ENCODE results near the gene MANSC1. TPM values are rescaled to one million over a fixed set of nuclear protein-coding genes. Genes with fewer than 3 reads are reported as not detected.

Gene MANSC1
- total and polyA plus RNA-seq, 2 of the 13 experiments (the other 11 are each of a cell fraction or from before 2014, with no cell fraction given): 1.9 to 4.2 TPM

DNA sequence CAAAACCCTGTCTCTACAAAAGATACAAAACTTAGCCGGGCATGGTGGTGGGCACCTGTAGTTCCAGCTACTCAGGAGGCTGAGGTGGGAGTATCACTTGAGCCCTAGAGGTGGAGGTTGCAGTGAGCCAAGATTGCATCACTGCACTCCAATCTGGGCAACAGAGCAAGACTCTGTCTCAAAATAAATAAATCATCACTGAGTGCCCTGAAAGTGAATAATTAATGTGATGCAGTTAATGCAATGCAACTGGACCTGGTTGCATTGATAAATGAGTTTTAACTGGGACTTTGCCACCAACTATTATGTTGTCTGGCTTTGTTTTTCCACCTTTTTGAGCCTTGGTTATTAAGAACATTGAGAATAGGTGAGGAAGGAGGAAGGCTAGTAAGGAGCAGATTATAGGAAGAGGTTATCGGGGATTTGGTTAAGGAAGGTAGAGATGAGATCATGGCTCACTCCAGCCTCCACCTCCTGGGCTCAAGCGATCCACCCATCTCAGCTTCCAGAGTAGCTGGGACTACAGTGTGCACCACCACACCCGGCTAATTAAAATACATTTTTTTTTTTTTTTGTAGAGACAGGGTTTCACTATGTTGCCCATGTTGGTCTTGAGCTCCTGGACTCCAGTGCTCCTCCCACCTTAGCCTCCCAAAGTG, 14.9 kb upstream of the MANSC1 start:
- FAIRE-seq (no peak), DNase-seq (ENCODE audit: low spot score) (no peak), ATAC-seq (no peak)
- Histone ChIP-seq H3K9ac (ENCODE audit: insufficient read depth, low read depth, low read length) (no peak overlapping the region), H3K36me3 (replicated peaks in 1 of 2; ENCODE audit: control insufficient read depth in 1 of 2, insufficient read depth in 2 of 2, low read length in 2 of 2) (0 out of 5 replicates have a peak, but pooled peaks cover 1 to 4% of the 10 kb centered on the region in 2 experiments), H3K9me3 (ENCODE audit: low read length) (no peaks in the 10 kb centered on the region), H3K4me2 (ENCODE audit: low read depth, low read length) (no peak overlapping the region), H3K27ac (ENCODE audit: extremely low read length, insufficient read depth, low read length) (no peak overlapping the region), H4K20me1 (ENCODE audit: insufficient read depth, low read length) (no peaks in the 10 kb centered on the region), H3K27me3 (ENCODE audit: control insufficient read depth in 1 of 2, insufficient read depth in 2 of 2, low read length in 2 of 2) (no peaks in the 10 kb centered on the region), H2AFZ (ENCODE audit: low read length) (no peak overlapping the region), H3K4me1 (ENCODE audit: insufficient read depth, low read length) (0 out of 2 replicates have a peak, but pooled peaks cover 1% of the 10 kb centered on the region), H3K4me3 (replicated peaks in 1 of 3; ENCODE audit: insufficient read depth in 1 of 3, low read depth in 2 of 3, low read length in 3 of 3) (no peak overlapping the region), H3K79me2 (ENCODE audit: insufficient read depth, low read length) (no peaks in the 10 kb centered on the region)
- ChIA-PET POLR2A (interaction anchor here (3.9 kb wide), 1 partner anchor 7 kb away, joined by 21 read pairs; the partner anchor contains the start of gene BORCS5), CTCF (ENCODE audit: low intra/inter-chr PET ratio, low total read pairs) (interaction anchor here (0.6 kb wide), 1 partner anchor 341 kb away, joined by 4 read pairs; no protein-coding TSS in a partner anchor)
- in situ Hi-C loops (cut with HindIII; ENCODE audit: extremely low pct_ligation_motif_present, low pct_unique_long_range_greater_than_20kb): no loop called here
- BruUV-seq (replicated peaks): no TSS peak
- intact Hi-C loops (cut with micrococcal nuclease; ENCODE audit: unreplicated experiment): no loop called here
- no peak for TF ChIP-seq ZNF260 (CRISPR knock-in tag; IDR thresholded peaks at IDR 0.05; ENCODE audit: borderline replicate concordance, low read depth)
- TF ChIP-seq IKZF1 (IDR thresholded peaks at IDR 0.05): no peak
- TF ChIP-seq ZNF333 (CRISPR knock-in tag; IDR thresholded peaks at IDR 0.05; ENCODE audit: borderline replicate concordance): no peak
- 98% methylated on average over 4 of the region's 4 CpGs for WGBS (ENCODE audit: low lambda C conversion rate)

GRCh38 chr12:12358528-12358927, 8.5 kb upstream of the MANSC1 start:
- ChIA-PET POLR2A (interaction anchor here (1.1 to 3.6 kb wide), 8 partner anchors 9 to 298 kb away, joined by 3 to 21 read pairs (median 6); partner anchors contain the start of genes DUSP16, LRP6 and MANSC1), CTCF (ENCODE audit: low intra/inter-chr PET ratio, low total read pairs) (no interaction called here)
- H2AFZ ChIP-seq (ENCODE audit: low read length): no peak overlapping the region
- TF ChIP-seq FOSL2 (CRISPR knock-in tag; IDR thresholded peaks at IDR 0.05): no peak
- TF ChIP-seq CBX5 (CRISPR knock-in tag; IDR thresholded peaks at IDR 0.05; ENCODE audit: borderline replicate concordance): no peak
- peak; percentile 68 for TF ChIP-seq ZNF629 (CRISPR knock-in tag; conservative IDR thresholded peaks at IDR 0.05)
- no peak for ATAC-seq
- intact Hi-C loops (cut with micrococcal nuclease; ENCODE audit: unreplicated experiment): no loop called here
- H3K4me2 ChIP-seq (ENCODE audit: low read depth, low read length): peak overlapping the region; percentile 81
- no peaks in the 10 kb centered on the region for H4K20me1 ChIP-seq (ENCODE audit: insufficient read depth, low read length)
- WGBS (ENCODE audit: low lambda C conversion rate): 64% methylated on average over 4 of the region's 4 CpGs
- BruUV-seq (replicated peaks): no TSS peak
- H3K9ac ChIP-seq (ENCODE audit: insufficient read depth, low read depth, low read length): peak overlapping the region; percentile 84
- H3K9me3 ChIP-seq (ENCODE audit: low read length): no peaks in the 10 kb centered on the region
- DNase-seq (ENCODE audit: low spot score): no peak
- H3K4me1 ChIP-seq (ENCODE audit: insufficient read depth, low read length): peaks cover 38% of the 10 kb centered on the region
- in situ Hi-C loops (cut with HindIII; ENCODE audit: extremely low pct_ligation_motif_present, low pct_unique_long_range_greater_than_20kb): no loop called here
- H3K79me2 ChIP-seq (ENCODE audit: insufficient read depth, low read length): peaks cover 16% of the 10 kb centered on the region
- no peaks in the 10 kb centered on the region for H3K36me3 ChIP-seq (replicated peaks in 1 of 2; ENCODE audit: control insufficient read depth in 1 of 2, insufficient read depth in 2 of 2, low read length in 2 of 2)
- H3K4me3 ChIP-seq (replicated peaks in 1 of 3; ENCODE audit: insufficient read depth in 1 of 3, low read depth in 2 of 3, low read length in 3 of 3): peak overlapping the region; percentile 83 to 93 (median 83)
- no peak overlapping the region for H3K27ac ChIP-seq (ENCODE audit: extremely low read length, insufficient read depth, low read length)
- FAIRE-seq: no peak
- no peaks in the 10 kb centered on the region for H3K27me3 ChIP-seq (ENCODE audit: control insufficient read depth in 1 of 2, insufficient read depth in 2 of 2, low read length in 2 of 2)

Measured in HepG2 (cell line).